ENCODE data around the gene CACNA1B. TPM values are rescaled to one million over a fixed set of nuclear protein-coding genes. Genes with fewer than 3 reads are reported as not detected.

CACNA1B gene
- total and polyA plus RNA-seq, 4 donors: 0.01 to 0.20 (median 0.09) TPM; not detected in 1

DNA sequence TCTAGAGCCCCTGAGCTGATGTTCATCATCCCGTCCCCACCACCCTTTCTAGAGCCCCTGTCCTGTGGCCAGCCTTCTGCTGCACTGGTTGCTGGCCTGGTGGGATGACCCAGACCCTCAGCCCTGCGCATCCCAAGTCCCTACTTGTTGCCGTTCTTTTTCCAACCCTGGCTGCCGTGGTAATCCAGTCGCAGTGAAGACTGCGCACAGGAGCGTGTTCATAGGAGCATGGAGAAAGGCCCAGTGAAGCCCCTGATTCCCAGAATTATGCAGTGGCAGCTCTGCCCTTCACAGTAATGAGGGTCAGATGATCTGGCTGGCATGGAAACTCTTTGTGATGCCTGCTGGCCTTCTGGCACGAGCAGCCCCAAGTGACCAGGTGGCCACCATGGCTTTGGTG, 183.3 kb downstream of the CACNA1B start:
- Histone ChIP-seq H3K9ac (ENCODE audit: insufficient read depth in 1 of 2, low read length in 2 of 2) (no peak overlapping the region), H3K27ac (ENCODE audit: low read depth in 1 of 2, low read length in 1 of 2) (no peak overlapping the region), H3K4me3 (no peak overlapping the region), H3K27me3 (ENCODE audit: control insufficient read depth in 3 of 3, insufficient read depth in 3 of 3, low read length in 2 of 3) (no peaks in the 10 kb centered on the region), H3K36me3 (ENCODE audit: control insufficient read depth in 4 of 4, insufficient read depth in 4 of 4, low read length in 4 of 4) (no peaks in the 10 kb centered on the region), H3K4me1 (ENCODE audit: control insufficient read depth in 5 of 5, insufficient read depth in 5 of 5, low read length in 5 of 5) (no peaks in the 10 kb centered on the region), H3K9me3 (ENCODE audit: control insufficient read depth in 4 of 4, insufficient read depth in 3 of 4, low read length in 3 of 4) (peaks cover 0 to 3% (median 0%) of the 10 kb centered on the region in 4 donors)
- TF ChIP-seq, protein P1, sequence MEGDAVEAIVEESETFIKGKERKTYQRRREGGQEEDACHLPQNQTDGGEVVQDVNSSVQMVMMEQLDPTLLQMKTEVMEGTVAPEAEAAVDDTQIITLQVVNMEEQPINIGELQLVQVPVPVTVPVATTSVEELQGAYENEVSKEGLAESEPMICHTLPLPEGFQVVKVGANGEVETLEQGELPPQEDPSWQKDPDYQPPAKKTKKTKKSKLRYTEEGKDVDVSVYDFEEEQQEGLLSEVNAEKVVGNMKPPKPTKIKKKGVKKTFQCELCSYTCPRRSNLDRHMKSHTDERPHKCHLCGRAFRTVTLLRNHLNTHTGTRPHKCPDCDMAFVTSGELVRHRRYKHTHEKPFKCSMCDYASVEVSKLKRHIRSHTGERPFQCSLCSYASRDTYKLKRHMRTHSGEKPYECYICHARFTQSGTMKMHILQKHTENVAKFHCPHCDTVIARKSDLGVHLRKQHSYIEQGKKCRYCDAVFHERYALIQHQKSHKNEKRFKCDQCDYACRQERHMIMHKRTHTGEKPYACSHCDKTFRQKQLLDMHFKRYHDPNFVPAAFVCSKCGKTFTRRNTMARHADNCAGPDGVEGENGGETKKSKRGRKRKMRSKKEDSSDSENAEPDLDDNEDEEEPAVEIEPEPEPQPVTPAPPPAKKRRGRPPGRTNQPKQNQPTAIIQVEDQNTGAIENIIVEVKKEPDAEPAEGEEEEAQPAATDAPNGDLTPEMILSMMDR (IDR thresholded peaks at IDR 0.05; ENCODE audit: control extremely low read depth, extremely low read depth): no peak
- ATAC-seq (ENCODE audit: insufficient read depth, low FRiP score) (no peak), DNase-seq (no peak)
- 89 to 90% methylated on average over 8 of the region's 8 CpGs for WGBS, 2 donors

DNA sequence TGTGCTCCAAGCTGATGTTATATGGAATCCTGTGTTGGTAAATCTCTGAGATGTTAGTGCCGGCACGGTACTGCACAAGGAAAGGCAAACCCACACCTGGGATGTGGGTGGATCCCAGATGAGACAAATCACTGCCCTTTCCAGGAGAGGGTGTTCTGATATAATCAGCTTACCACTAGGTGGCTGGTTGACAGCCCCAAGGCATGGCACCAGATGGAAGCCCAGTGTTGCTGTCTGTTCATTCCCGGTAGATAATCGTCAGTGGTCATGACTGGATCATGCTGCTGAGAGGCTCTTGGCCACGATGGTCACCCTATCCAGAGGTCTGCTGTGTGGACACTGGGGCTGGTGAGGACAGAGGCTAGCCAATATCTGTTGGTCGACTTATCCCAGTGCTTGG, 184.0 kb downstream of the CACNA1B start:
- Histone ChIP-seq H3K9ac (ENCODE audit: insufficient read depth in 1 of 2, low read length in 2 of 2) (no peak overlapping the region), H3K27me3 (ENCODE audit: control insufficient read depth in 3 of 3, insufficient read depth in 3 of 3, low read length in 2 of 3) (no peaks in the 10 kb centered on the region), H3K9me3 (ENCODE audit: control insufficient read depth in 4 of 4, insufficient read depth in 3 of 4, low read length in 3 of 4) (peaks cover 0 to 3% (median 0%) of the 10 kb centered on the region in 4 donors), H3K36me3 (ENCODE audit: control insufficient read depth in 4 of 4, insufficient read depth in 4 of 4, low read length in 4 of 4) (no peaks in the 10 kb centered on the region), H3K4me3 (no peak overlapping the region), H3K4me1 (ENCODE audit: control insufficient read depth in 5 of 5, insufficient read depth in 5 of 5, low read length in 5 of 5) (no peaks in the 10 kb centered on the region), H3K27ac (ENCODE audit: low read depth in 1 of 2, low read length in 1 of 2) (no peak overlapping the region)
- DNase-seq (no peak), ATAC-seq (ENCODE audit: insufficient read depth, low FRiP score) (no peak)
- WGBS, 2 donors: 81 to 91% methylated on average over 6 of the region's 6 CpGs
- TF ChIP-seq, protein P1 (IDR thresholded peaks at IDR 0.05; ENCODE audit: control extremely low read depth, extremely low read depth): no peak

DNA sequence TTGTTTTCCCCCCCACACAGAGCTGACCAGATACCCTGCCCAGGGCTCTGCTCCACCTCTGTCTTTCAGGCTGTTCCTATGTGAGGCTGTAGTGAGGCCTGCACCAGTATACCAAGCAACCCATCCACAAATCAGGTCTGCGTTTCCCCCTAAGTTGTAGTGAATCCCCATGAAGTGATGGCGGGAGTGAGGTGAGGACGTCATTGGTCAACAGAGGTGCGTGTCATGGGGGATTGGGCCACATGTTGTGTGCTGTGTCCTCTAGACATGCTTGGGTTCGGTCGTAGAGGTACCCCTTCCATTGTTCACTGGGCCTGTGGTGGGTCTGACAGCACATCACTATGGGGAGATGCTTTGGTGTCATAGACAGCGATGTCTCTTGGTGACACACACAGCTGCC, 184.6 kb downstream of the CACNA1B start:
- TF ChIP-seq, protein P1 (IDR thresholded peaks at IDR 0.05; ENCODE audit: control extremely low read depth, extremely low read depth): no peak
- Histone ChIP-seq H3K27ac (ENCODE audit: low read depth in 1 of 2, low read length in 1 of 2) (no peak overlapping the region), H3K9ac (ENCODE audit: insufficient read depth in 1 of 2, low read length in 2 of 2) (no peak overlapping the region), H3K27me3 (ENCODE audit: control insufficient read depth in 3 of 3, insufficient read depth in 3 of 3, low read length in 2 of 3) (no peaks in the 10 kb centered on the region), H3K36me3 (ENCODE audit: control insufficient read depth in 4 of 4, insufficient read depth in 4 of 4, low read length in 4 of 4) (no peaks in the 10 kb centered on the region), H3K9me3 (ENCODE audit: control insufficient read depth in 4 of 4, insufficient read depth in 3 of 4, low read length in 3 of 4) (peaks cover 0 to 3% (median 0%) of the 10 kb centered on the region in 4 donors), H3K4me3 (no peak overlapping the region), H3K4me1 (ENCODE audit: control insufficient read depth in 5 of 5, insufficient read depth in 5 of 5, low read length in 5 of 5) (no peaks in the 10 kb centered on the region)
- whole genome bisulfite sequencing, 2 donors: 94 to 95% methylated on average over 7 of the region's 7 CpGs
- no peak for ATAC-seq (ENCODE audit: insufficient read depth, low FRiP score)
- no peak for DNase-seq

DNA sequence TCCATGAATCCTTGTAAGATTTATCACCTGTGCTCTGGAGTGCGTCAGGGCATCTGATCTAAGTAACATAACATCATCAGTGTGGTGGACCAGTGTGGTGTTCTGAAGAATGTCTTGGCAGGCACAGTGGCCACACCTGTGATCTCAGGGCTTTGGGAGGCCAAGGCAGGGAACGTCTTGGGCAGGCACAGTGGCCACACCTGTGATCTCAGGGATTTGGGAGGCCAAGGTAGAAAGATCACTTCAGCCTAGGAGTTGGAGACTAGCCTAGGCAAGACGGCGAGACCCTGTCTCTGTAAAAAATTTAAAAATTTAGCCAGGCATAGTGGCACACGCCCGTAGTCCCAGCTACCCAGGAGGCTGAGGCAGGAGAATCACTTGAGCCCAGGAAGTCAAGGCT, 185.5 kb downstream of the CACNA1B start:
- Histone ChIP-seq H3K4me3 (no peak overlapping the region), H3K9ac (ENCODE audit: insufficient read depth in 1 of 2, low read length in 2 of 2) (no peak overlapping the region), H3K4me1 (ENCODE audit: control insufficient read depth in 5 of 5, insufficient read depth in 5 of 5, low read length in 5 of 5) (no peaks in the 10 kb centered on the region), H3K36me3 (ENCODE audit: control insufficient read depth in 4 of 4, insufficient read depth in 4 of 4, low read length in 4 of 4) (no peaks in the 10 kb centered on the region), H3K27me3 (ENCODE audit: control insufficient read depth in 3 of 3, insufficient read depth in 3 of 3, low read length in 2 of 3) (no peaks in the 10 kb centered on the region), H3K27ac (ENCODE audit: low read depth in 1 of 2, low read length in 1 of 2) (no peak overlapping the region), H3K9me3 (ENCODE audit: control insufficient read depth in 4 of 4, insufficient read depth in 3 of 4, low read length in 3 of 4) (peaks cover 0 to 3% (median 0%) of the 10 kb centered on the region in 4 donors)
- WGBS, 2 donors: 86 to 90% methylated on average over 6 of the region's 6 CpGs
- ATAC-seq (ENCODE audit: insufficient read depth, low FRiP score): no peak
- TF ChIP-seq, protein P1 (IDR thresholded peaks at IDR 0.05; ENCODE audit: control extremely low read depth, extremely low read depth): no peak
- no peak for DNase-seq

Data from lung (tissue), 12 donors.